HG02870 (cell line): ENCODE results near the gene SZT2.
"Not testable (repeated sequence)": the region's sequence is repeated elsewhere in the genome, so short reads cannot be mapped to it uniquely, and the experiment has no call there.

Experiments used
- ATAC-seq: cut with Tn5 transposase; IDR thresholded peaks from one replicate; pipeline ENCODE4 v1.9.1; 2021; ENCODE audit warnings: mild to moderate bottlenecking, moderate library complexity; ENCODE audit not compliant: unreplicated experiment

SZT2 gene

GRCh38 chr1:43386676-43387075 lies 3.0 kb upstream of the SZT2 start:
- ATAC-seq: no peak

DNA sequence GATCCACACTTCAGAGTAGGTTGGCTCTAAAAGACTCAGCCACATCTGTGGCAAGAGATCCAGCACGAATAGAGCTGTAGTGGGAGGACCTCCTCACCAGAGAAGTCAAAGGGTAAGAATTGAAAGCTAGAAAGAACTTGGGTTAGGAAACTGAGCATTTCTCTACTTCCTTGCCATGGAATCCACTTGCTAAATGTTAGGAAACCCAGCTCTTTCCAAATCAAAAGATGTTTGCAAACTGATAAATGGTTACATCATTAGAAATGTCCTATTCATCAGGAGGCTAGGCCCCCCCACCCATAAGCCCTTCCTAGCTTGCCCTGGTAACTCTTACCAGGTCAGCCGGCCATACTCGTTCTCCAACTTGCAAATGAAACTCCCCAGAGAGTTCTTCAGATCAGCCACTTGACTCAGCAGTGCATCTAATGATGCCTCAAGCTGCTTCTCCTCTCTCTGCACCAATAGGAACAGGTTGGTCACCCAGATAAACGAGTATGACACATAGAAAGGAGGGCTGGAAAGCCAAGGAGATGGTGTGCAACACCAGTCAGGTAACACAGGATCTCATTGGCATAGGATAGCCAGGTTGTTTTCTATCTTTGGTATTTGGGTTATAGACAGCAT lies 1.6 kb upstream of the SZT2 start:
- ATAC-seq: no peak

DNA sequence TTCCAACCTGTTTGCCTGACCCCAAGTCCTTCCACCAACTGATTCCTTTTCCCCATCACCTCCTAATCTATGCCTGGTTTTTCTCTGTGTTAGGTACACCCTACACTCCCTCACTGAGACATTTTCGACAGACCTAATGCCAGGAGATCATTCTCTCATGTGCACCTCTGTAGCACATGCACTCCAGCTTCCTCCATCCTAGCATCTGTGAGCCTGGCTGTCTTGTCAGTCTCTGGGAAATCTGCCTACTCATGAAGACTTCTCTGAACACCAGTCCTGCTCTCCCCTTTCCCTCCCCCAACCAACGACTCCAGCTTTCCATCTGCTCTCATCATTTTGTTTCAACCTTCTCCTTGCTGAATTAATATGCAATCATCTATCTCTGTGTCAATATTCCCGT lies 1.1 kb upstream of the SZT2 start:
- no peak for ATAC-seq

- no peak for ATAC-seq
Observed at GRCh38 chr1:43392702-43393101, 3.0 kb downstream of the SZT2 start.

GRCh38 chr1:43395523-43395922 lies 5.8 kb downstream of the SZT2 start:
- no peak for ATAC-seq

- no peak for ATAC-seq
Observed at GRCh38 chr1:43396059-43396458, 6.4 kb downstream of the SZT2 start.

- no peak for ATAC-seq
Observed at GRCh38 chr1:43398227-43398626, 8.5 kb downstream of the SZT2 start.

GRCh38 chr1:43400441-43400840 lies 10.7 kb downstream of the SZT2 start:
- ATAC-seq: not testable (repeated sequence)

- no peak for ATAC-seq
Observed at GRCh38 chr1:43402089-43402865, 12.6 kb downstream of the SZT2 start.

GRCh38 chr1:43404353-43404752 lies 14.7 kb downstream of the SZT2 start:
- ATAC-seq: no peak

GRCh38 chr1:43405219-43405875 lies 15.6 kb downstream of the SZT2 start:
- no peak for ATAC-seq

DNA sequence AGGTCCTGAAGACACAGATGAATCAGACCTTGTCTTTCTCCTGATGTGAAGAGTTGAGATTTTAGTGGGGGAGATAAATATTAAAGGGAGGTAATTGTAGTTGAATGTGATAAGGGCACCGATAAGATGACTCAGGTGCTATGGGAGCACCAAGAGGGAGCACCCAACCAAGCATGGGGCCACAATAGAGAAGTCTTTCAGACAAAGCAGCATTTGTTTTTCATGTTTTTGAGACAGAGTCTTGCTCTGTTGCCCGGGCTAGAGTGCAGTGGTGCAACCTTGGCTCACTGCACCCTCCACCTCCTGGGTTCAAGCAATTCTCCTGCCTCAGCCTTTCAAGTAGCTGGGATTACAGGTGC lies 16.2 kb downstream of the SZT2 start:
- ATAC-seq: no peak

GRCh38 chr1:43410571-43410970 lies 20.9 kb downstream of the SZT2 start:
- no peak for ATAC-seq

DNA sequence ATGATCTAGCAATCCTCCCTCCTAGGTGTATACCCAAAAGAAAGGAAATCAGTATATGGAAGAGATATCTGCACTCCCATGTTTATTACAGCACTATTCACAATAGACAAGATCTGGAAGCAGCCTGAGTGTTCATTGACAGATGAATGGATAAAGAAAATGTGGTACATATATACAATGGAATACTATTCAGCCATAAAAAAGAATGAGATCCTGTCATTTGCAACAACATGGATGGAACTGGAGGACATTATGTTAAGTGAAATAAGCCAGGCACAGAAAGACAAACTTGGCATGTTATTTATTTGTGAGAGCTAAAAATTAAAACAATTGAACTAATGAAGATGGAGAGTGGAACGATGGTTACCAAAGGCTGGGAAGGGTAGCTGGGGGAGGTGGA lies 23.7 kb downstream of the SZT2 start:
- not testable (repeated sequence) for ATAC-seq

GRCh38 chr1:43414634-43415223 lies 25.0 kb downstream of the SZT2 start:
- ATAC-seq: no peak

- ATAC-seq: no peak
Observed at GRCh38 chr1:43415901-43416300, 26.2 kb downstream of the SZT2 start.

GRCh38 chr1:43418858-43419257 lies 29.2 kb downstream of the SZT2 start:
- no peak for ATAC-seq

GRCh38 chr1:43419627-43420425 lies 30.1 kb downstream of the SZT2 start:
- ATAC-seq: no peak

DNA sequence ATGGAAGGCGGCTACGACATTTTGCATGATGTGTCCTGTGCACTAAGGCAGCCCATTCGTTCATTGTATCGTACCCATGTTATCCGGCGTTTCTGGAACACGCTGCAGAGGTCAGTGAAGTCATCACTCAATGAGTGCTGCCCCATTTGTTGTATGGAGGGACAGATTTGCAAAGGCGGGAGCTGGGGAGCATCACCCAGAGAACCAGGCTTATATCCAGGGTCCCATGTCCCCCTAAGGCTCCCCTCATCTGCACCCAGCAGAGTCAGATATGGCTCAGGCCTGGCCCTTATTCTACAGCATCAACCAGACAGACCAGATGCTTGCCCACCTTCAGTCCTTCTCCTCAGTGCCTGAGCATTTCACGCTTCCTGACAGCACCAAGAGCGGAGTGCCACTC lies 31.2 kb downstream of the SZT2 start:
- ATAC-seq: no peak

- ATAC-seq: no peak
Observed at GRCh38 chr1:43421396-43421795, 31.7 kb downstream of the SZT2 start.
